ENCODE results near the gene SFXN4.

- TF ChIP-seq CTCF (conservative IDR thresholded peaks at IDR 0.05; ENCODE audit: low read length) = no peak
- TF ChIP-seq EZH2phosphoT487 (IDR thresholded peaks at IDR 0.05; ENCODE audit: borderline replicate concordance, low read depth, low read length) = no peak
Observed at GRCh38 chr10:119211625-119212441, 46.3 kb upstream of the SFXN4 start.

Measured in OCI-LY7 (cell line).